Psoas muscle (tissue), 8 donors: ENCODE measurements around the gene NEK3. TPM values are rescaled to one million over a fixed set of nuclear protein-coding genes. Genes with fewer than 3 reads are reported as not detected.

Experiments used
- ATAC-seq, 4 donors: fragments of 200-7000 bp; cut with Tn5 transposase; one replicate each; pipeline ENCODE4 v1.9.1; 2020; ENCODE audit warnings: moderate library complexity in 3 of 4, mild to moderate bottlenecking in 2 of 4
- DNase-seq, 2 donors: peaks; one replicate each; pipeline ENCODE4 v3.0.0-alpha.2; 2020
- H3K27ac ChIP-seq: fragments of 200-600 bp; one replicate; pipeline ENCODE4 v1.8.0; 2022
- H3K27me3 ChIP-seq, 3 donors: fragments of 200-600 bp in 1 of 3; one replicate each; pipeline versions ENCODE4 v1.6.1 to v1.8.0; 2013 to 2022; ENCODE audit warnings: low read length in 2 of 3, mild to moderate bottlenecking in 2 of 3, moderate library complexity in 1 of 3; ENCODE audit not compliant: insufficient read depth in 3 of 3
- H3K36me3 ChIP-seq, 2 donors: fragments of 200-600 bp in 1 of 2; one replicate each; pipeline versions ENCODE4 v1.6.1 to v1.8.0; 2013 to 2022; ENCODE audit warnings: low read depth in 1 of 2, mild to moderate bottlenecking in 1 of 2, moderate library complexity in 1 of 2; ENCODE audit not compliant: insufficient read depth in 1 of 2
- H3K4me1 ChIP-seq: fragments of 200-600 bp; one replicate; pipeline ENCODE4 v1.8.0; 2022
- H3K4me3 ChIP-seq: fragments of 200-600 bp; one replicate; pipeline ENCODE4 v1.8.0; 2022; ENCODE audit warnings: mild to moderate bottlenecking
- H3K9me3 ChIP-seq: fragments of 200-600 bp; one replicate; pipeline ENCODE4 v1.8.0; 2022
- WGBS, 3 donors: extraction: QIAGEN DNeasy Blood & Tissue Kit; methylation state at CpG; one replicate each; pipeline versions ENCODE4 v1.1.6 to v1.1.7; 2013; 5-methylcytosine and 5-hydroxymethylcytosine counted together
- intact Hi-C, 2 donors: fragments of 100-400 bp; cut with DNase I; formaldehyde crosslinking; loops; one replicate each; pipeline versions ENCODE4 v1.11.0 to v1.14.2; 2022
- polyA plus RNA-seq, 3 donors: library from polyadenylated mRNA; stranded (reverse); fragments of 200-250 nt; gene quantifications; one replicate each; pipeline ENCODE4 v1.2.3, GENCODE V29; 2013
- total RNA-seq, 4 donors: library from RNA; stranded (reverse); fragmentation: NEBNext Ultra II Directional in 2 of 4; extraction: Animal tissue kit (Norgen Biotek cat#: 25700) in 2 of 4; gene quantifications; one replicate each; pipeline versions ENCODE4 v1.2.1 to v1.2.4, GENCODE V29; 2021 to 2023
- TF ChIP-seq, protein P1 (sequence below): fragments of 200-600 bp; IDR thresholded peaks from one replicate; pipeline ENCODE4 v1.8.0; 2022; ENCODE audit warnings: antibody characterized with exemption
- donor health status: healthy with polysubstance abuse.
- donor health status: DM: no; HTN: no; CAD: no; lungs with moderate emphysema.
- donor health status: Bipolar disorder and iron deficiency.
- donor health status: healthy.
- donor health status: DM: yes; HTN: yes; CAD: no.
- donor health status: DM: no; HTN: no; CAD: no.
- donor health status: DM: no; HTN: no; CAD: no.
- donor health status: DM: yes; HTN: yes; CAD: no.

Gene NEK3
- total and polyA plus RNA-seq, 7 donors: 3.1 to 5.3 (median 4.7) TPM

GRCh38 chr13:52155177-52155576 lies 4.2 kb downstream of the NEK3 start:
- no peak overlapping the region for H3K4me3 ChIP-seq
- H3K9me3 ChIP-seq: no peaks in the 10 kb centered on the region
- TF ChIP-seq, protein P1, sequence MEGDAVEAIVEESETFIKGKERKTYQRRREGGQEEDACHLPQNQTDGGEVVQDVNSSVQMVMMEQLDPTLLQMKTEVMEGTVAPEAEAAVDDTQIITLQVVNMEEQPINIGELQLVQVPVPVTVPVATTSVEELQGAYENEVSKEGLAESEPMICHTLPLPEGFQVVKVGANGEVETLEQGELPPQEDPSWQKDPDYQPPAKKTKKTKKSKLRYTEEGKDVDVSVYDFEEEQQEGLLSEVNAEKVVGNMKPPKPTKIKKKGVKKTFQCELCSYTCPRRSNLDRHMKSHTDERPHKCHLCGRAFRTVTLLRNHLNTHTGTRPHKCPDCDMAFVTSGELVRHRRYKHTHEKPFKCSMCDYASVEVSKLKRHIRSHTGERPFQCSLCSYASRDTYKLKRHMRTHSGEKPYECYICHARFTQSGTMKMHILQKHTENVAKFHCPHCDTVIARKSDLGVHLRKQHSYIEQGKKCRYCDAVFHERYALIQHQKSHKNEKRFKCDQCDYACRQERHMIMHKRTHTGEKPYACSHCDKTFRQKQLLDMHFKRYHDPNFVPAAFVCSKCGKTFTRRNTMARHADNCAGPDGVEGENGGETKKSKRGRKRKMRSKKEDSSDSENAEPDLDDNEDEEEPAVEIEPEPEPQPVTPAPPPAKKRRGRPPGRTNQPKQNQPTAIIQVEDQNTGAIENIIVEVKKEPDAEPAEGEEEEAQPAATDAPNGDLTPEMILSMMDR: no peak
- H3K4me1 ChIP-seq: peaks cover 4% of the 10 kb centered on the region
- intact Hi-C loops: no loop called here
- ATAC-seq: no peak
- no peak for DNase-seq
- H3K27me3 ChIP-seq: no peaks in the 10 kb centered on the region
- WGBS, 3 donors: 92 to 97% (median 95%) methylated on average over 1 of the region's 1 CpG
- H3K36me3 ChIP-seq: peaks cover 0 to 22% of the 10 kb centered on the region in 2 donors
- H3K27ac ChIP-seq: no peak overlapping the region

DNA sequence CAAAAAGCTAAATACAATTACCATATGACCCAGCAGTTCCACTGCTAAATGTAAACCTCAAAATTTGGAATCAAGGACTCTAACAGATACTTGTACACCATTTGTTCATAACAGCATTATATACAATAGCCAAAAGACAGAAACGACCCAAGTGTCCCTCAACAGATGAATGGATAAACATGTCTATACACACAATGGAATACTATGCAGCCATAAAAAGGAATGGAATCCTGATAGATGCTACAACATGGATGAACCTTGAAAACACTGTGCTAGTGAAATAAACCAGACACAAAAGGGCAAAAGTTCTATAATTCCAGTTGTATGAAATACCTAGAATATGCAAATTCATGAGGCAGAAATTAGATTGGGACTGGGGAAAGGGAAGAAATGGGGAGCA lies 12.2 kb downstream of the NEK3 start:
- 82 to 89% (median 88%) methylated on average over 1 of the region's 1 CpG for WGBS, 3 donors
- Histone ChIP-seq H3K4me3 (no peak overlapping the region), H3K27ac (no peak overlapping the region), H3K27me3 (no peaks in the 10 kb centered on the region), H3K4me1 (no peaks in the 10 kb centered on the region), H3K36me3 (peaks cover 0 to 54% of the 10 kb centered on the region in 2 donors), H3K9me3 (no peaks in the 10 kb centered on the region)
- DNase-seq (no peak), ATAC-seq (no peak)
- TF ChIP-seq, protein P1: no peak
- intact Hi-C loops: no loop called here

- intact Hi-C loops: no loop called here
- no peak overlapping the region for H3K27ac ChIP-seq
- 26 to 58% (median 35%) methylated on average over 2 of the region's 2 CpGs for WGBS, 3 donors
- TF ChIP-seq, protein P1: no peak
- no peaks in the 10 kb centered on the region for H3K4me1 ChIP-seq
- H3K27me3 ChIP-seq: no peaks in the 10 kb centered on the region
- H3K4me3 ChIP-seq: no peak overlapping the region
- peaks cover 0 to 48% of the 10 kb centered on the region in 2 donors for H3K36me3 ChIP-seq
- no peak for DNase-seq
- ATAC-seq: no peak
- H3K9me3 ChIP-seq: no peaks in the 10 kb centered on the region
Observed at GRCh38 chr13:52141299-52141698, 18.1 kb downstream of the NEK3 start.

DNA sequence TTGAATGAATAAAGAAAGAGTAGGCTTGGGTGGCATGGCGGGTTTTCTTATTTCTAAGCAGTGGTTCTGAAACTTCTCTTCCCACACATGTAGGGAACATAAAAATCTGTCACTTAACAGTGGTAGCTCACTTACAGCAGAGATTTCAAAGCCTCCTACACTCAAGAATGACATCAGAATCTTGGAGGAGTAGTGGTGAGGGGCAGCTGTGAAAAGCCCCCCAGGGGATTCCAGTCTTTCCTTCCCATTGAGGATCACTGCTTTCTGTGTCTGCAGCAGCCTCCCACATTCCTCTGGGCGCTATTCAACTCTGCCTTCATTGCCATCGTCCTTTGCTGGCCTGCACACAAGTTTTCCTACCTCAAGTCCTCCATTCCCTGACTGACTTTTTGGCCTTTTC lies 21.9 kb downstream of the NEK3 start:
- intact Hi-C loops: no loop called here

GRCh38 chr13:52136763-52137162 lies 22.6 kb downstream of the NEK3 start:
- H3K27ac ChIP-seq: no peak overlapping the region
- no peaks in the 10 kb centered on the region for H3K4me1 ChIP-seq
- peaks cover 0 to 67% of the 10 kb centered on the region in 2 donors for H3K36me3 ChIP-seq
- no peak overlapping the region for H3K4me3 ChIP-seq
- no peak for ATAC-seq
- TF ChIP-seq, protein P1: no peak
- intact Hi-C loops: no loop called here
- no peak for DNase-seq
- no peaks in the 10 kb centered on the region for H3K27me3 ChIP-seq
- no peaks in the 10 kb centered on the region for H3K9me3 ChIP-seq

More for the DNA sequence above, 21.9 kb downstream of the NEK3 start:
- H3K4me3 ChIP-seq: no peak overlapping the region
- ATAC-seq (no peak), DNase-seq (no peak)
- H3K36me3 ChIP-seq: peaks cover 0 to 62% of the 10 kb centered on the region in 2 donors
- H3K9me3 ChIP-seq: no peaks in the 10 kb centered on the region
- no peak overlapping the region for H3K27ac ChIP-seq
- H3K27me3 ChIP-seq: no peaks in the 10 kb centered on the region
- TF ChIP-seq, protein P1: no peak
- WGBS, 3 donors: 73 to 80% (median 74%) methylated on average over 3 of the region's 3 CpGs
- H3K4me1 ChIP-seq: no peaks in the 10 kb centered on the region
